Measurements from ENCODE around the gene PIP5K1A.

DNA sequence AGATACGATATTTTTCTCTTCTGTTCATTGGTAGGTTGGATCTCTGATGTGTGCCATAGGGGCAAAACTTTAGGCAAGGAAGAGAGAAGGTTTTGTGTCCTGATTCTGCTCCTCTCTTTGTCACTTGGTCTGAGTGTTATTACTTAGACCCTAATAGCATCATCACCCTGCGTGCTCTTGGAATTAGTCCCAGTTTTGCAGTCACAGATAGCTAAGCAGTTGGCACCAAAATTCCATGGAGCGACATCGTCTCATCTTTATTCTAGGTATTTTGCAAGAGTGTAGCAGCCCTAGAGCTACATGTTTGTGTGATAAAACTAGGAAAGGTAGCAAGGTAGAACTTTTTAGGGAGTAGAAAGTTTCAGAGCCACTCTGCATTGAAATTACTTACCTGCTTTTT is 23.8 kb downstream of the PIP5K1A start:
- TF ChIP-seq POLR2A (IDR thresholded peaks at IDR 0.05): no peak
- TF ChIP-seq, protein P1, sequence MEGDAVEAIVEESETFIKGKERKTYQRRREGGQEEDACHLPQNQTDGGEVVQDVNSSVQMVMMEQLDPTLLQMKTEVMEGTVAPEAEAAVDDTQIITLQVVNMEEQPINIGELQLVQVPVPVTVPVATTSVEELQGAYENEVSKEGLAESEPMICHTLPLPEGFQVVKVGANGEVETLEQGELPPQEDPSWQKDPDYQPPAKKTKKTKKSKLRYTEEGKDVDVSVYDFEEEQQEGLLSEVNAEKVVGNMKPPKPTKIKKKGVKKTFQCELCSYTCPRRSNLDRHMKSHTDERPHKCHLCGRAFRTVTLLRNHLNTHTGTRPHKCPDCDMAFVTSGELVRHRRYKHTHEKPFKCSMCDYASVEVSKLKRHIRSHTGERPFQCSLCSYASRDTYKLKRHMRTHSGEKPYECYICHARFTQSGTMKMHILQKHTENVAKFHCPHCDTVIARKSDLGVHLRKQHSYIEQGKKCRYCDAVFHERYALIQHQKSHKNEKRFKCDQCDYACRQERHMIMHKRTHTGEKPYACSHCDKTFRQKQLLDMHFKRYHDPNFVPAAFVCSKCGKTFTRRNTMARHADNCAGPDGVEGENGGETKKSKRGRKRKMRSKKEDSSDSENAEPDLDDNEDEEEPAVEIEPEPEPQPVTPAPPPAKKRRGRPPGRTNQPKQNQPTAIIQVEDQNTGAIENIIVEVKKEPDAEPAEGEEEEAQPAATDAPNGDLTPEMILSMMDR (IDR thresholded peaks at IDR 0.05): no peak
